IMR-90 (cell line): ENCODE results near the gene MLF2. TPM values are rescaled to one million over a fixed set of nuclear protein-coding genes. Genes with fewer than 3 reads are reported as not detected.

ENCODE experiments used
- ATAC-seq: fragments of 200-7000 bp; cut with Tn5 transposase; 2 replicates; pipeline ENCODE4 v1.9.1; 2020; ENCODE audit warnings: low read depth, mild to moderate bottlenecking, moderate library complexity
- BruUV-seq: library from RNA; stranded (reverse); fragments of 400-500 nt; replicated peaks from 2 replicates; lab custom pipeline; 2021; lab: Mats Ljungman, UMichigan
- CTCF ChIA-PET: fragments of 300-600 bp; formaldehyde crosslinking; extraction: SDS; loops from one replicate; lab custom pipeline; 2021; ENCODE audit warnings: antibody characterized with exemption; lab: Yijun Ruan, JAX
- POLR2A ChIA-PET: fragments of 300-600 bp; sonication (Branson Sonifier 250); formaldehyde crosslinking; loops from one replicate; lab custom pipeline; 2022; ENCODE audit warnings: antibody characterized with exemption; ENCODE audit not compliant: unreplicated experiment; lab: Charles Lee
- DNase-seq: peaks from one replicate; pipeline ENCODE4 v3.0.0; 2013
- H2AFZ ChIP-seq: replicated peaks from 2 replicates; pipeline ENCODE3; 2013; ENCODE audit warnings: low read length, mild to moderate bottlenecking; ENCODE audit not compliant: poor library complexity
- H2AK5ac ChIP-seq: 2 replicates; pipeline ENCODE4 v1.6.1; 2013; ENCODE audit warnings: low read depth, low read length, inconsistent platforms
- H2AK9ac ChIP-seq: replicated peaks from 2 replicates; pipeline ENCODE3; 2013; ENCODE audit warnings: mild to moderate bottlenecking, low read depth, low read length, moderate library complexity; ENCODE audit not compliant: poor library complexity
- H2BK120ac ChIP-seq: 2 replicates; pipeline ENCODE4 v1.6.1; 2013; ENCODE audit warnings: low read depth, low read length, inconsistent platforms
- H2BK15ac ChIP-seq: 3 replicates; pipeline ENCODE4 v1.6.1; 2013; ENCODE audit warnings: low read depth, low read length, inconsistent platforms
- H2BK20ac ChIP-seq: 2 replicates; pipeline ENCODE4 v1.6.1; 2013; ENCODE audit warnings: low read depth, mild to moderate bottlenecking, inconsistent platforms, low read length, moderate library complexity
- H2BK5ac ChIP-seq: 2 replicates; pipeline ENCODE4 v1.6.1; 2013; ENCODE audit warnings: mild to moderate bottlenecking, low read depth, low read length, inconsistent platforms; ENCODE audit not compliant: poor library complexity, severe bottlenecking
- H3K14ac ChIP-seq: replicated peaks from 2 replicates; pipeline ENCODE4 v1.6.1; 2013; ENCODE audit warnings: low read depth, low read length, inconsistent platforms
- H3K18ac ChIP-seq: 2 replicates; pipeline ENCODE4 v1.6.1; 2013; ENCODE audit warnings: low read depth, low read length, control low read depth
- H3K23ac ChIP-seq: 2 replicates; pipeline ENCODE4 v1.6.1; 2013; ENCODE audit warnings: low read depth, low read length, inconsistent platforms
- H3K27ac ChIP-seq: 2 replicates; pipeline ENCODE4 v1.5.1; 2013; ENCODE audit warnings: mild to moderate bottlenecking, control low read depth, low read length; ENCODE audit not compliant: insufficient read depth
- H3K27me3 ChIP-seq: 2 replicates; pipeline ENCODE4 v1.6.1; 2013; ENCODE audit warnings: low read length; ENCODE audit not compliant: control insufficient read depth, insufficient read depth
- H3K36me3 ChIP-seq: 2 replicates; pipeline ENCODE4 v1.6.1; 2013; ENCODE audit warnings: low read length, mixed read lengths; ENCODE audit not compliant: control insufficient read depth, insufficient read depth
- H3K4ac ChIP-seq: 2 replicates; pipeline ENCODE4 v1.6.1; 2013; ENCODE audit warnings: low read depth, low read length, inconsistent platforms
- H3K4me1 ChIP-seq: 2 replicates; pipeline ENCODE4 v1.6.1; 2013; ENCODE audit warnings: low read length, mixed read lengths; ENCODE audit not compliant: control insufficient read depth, insufficient read depth
- H3K4me2 ChIP-seq: 2 replicates; pipeline ENCODE4 v1.6.1; 2013; ENCODE audit warnings: low read depth, mild to moderate bottlenecking, control low read depth, low read length, moderate library complexity
- H3K4me3 ChIP-seq: 2 replicates; pipeline ENCODE4 v1.5.1; 2013; ENCODE audit warnings: low read depth, mild to moderate bottlenecking, control low read depth, low read length, moderate library complexity; ENCODE audit not compliant: insufficient read depth
- H3K56ac ChIP-seq: 2 replicates; pipeline ENCODE4 v1.6.1; 2013; ENCODE audit warnings: low read length, inconsistent platforms; ENCODE audit not compliant: insufficient read depth; ENCODE audit errors: extremely low read depth
- H3K79me1 ChIP-seq, 2 experiments: 2 replicates each; pipeline ENCODE4 v1.6.1; 2013; ENCODE audit warnings: low read length in 2 of 2, inconsistent platforms in 1 of 2, low read depth in 1 of 2
- H3K9ac ChIP-seq: 2 replicates; pipeline ENCODE4 v1.6.1; 2013; ENCODE audit warnings: low read depth, low read length, control low read depth
- H3K9me1 ChIP-seq: 2 replicates; pipeline ENCODE4 v1.6.1; 2013; ENCODE audit warnings: low read length, inconsistent platforms; ENCODE audit not compliant: insufficient read depth
- H3K9me3 ChIP-seq: 2 replicates; pipeline ENCODE4 v1.6.1; 2013; ENCODE audit warnings: low read length; ENCODE audit not compliant: control insufficient read depth, insufficient read depth
- H4K20me1 ChIP-seq: 2 replicates; pipeline ENCODE4 v1.6.1; 2013; ENCODE audit warnings: low read length, inconsistent platforms; ENCODE audit not compliant: insufficient read depth
- H4K5ac ChIP-seq: 2 replicates; pipeline ENCODE4 v1.6.1; 2013; ENCODE audit warnings: mild to moderate bottlenecking, low read depth, low read length, control low read depth
- H4K8ac ChIP-seq, 2 experiments: 2 replicates each; pipeline ENCODE4 v1.6.1; 2013; ENCODE audit warnings: low read depth in 2 of 2, low read length in 2 of 2, control low read depth in 1 of 2, inconsistent platforms in 1 of 2
- H4K91ac ChIP-seq: 2 replicates; pipeline ENCODE4 v1.6.1; 2013; ENCODE audit warnings: low read depth, low read length, inconsistent platforms; ENCODE audit not compliant: insufficient read depth
- BHLHE40 ChIP-seq: fragments of 150-350 bp; IDR thresholded peaks from 2 replicates; pipeline ENCODE4 v1.6.1; 2016; ENCODE audit warnings: mild to moderate bottlenecking, low read depth, low read length
- CEBPB ChIP-seq: IDR thresholded peaks from 2 replicates; pipeline ENCODE4 v1.6.1; 2012; ENCODE audit warnings: low read depth, low read length, improper control_type of control experiment
- CHD1 ChIP-seq: IDR thresholded peaks from 2 replicates; pipeline ENCODE4 v1.6.1; 2012; ENCODE audit warnings: low read depth, low read length, improper control_type of control experiment
- CTCF ChIP-seq: conservative IDR thresholded peaks from 2 replicates; pipeline ENCODE4 v1.5.1; 2012; ENCODE audit warnings: mild to moderate bottlenecking, low read depth, low read length, improper control_type of control experiment
- ELK1 ChIP-seq: fragments of 150-350 bp; IDR thresholded peaks from 2 replicates; pipeline ENCODE4 v1.6.1; 2016; ENCODE audit warnings: low read depth, mild to moderate bottlenecking, low read length, moderate library complexity, borderline replicate concordance
- FOS ChIP-seq: fragments of 150-350 bp; IDR thresholded peaks from 2 replicates; pipeline ENCODE4 v1.6.1; 2016; ENCODE audit warnings: low read depth, low read length
- MAFK ChIP-seq: IDR thresholded peaks from 2 replicates; pipeline ENCODE4 v1.6.1; 2012; ENCODE audit warnings: low read depth, low read length, improper control_type of control experiment
- MAZ ChIP-seq: IDR thresholded peaks from 2 replicates; pipeline ENCODE4 v1.6.1; 2012; ENCODE audit warnings: low read depth, mild to moderate bottlenecking, low read length, improper control_type of control experiment, moderate library complexity, borderline replicate concordance
- NFE2L2 ChIP-seq: fragments of 150-350 bp; IDR thresholded peaks from 2 replicates; pipeline ENCODE4 v1.6.1; 2016; ENCODE audit warnings: low read depth, mild to moderate bottlenecking, low read length
- POLR2A ChIP-seq: IDR thresholded peaks from 2 replicates; pipeline ENCODE4 v1.6.1; 2012; ENCODE audit warnings: mild to moderate bottlenecking, low read depth, low read length
- RAD21 ChIP-seq: IDR thresholded peaks from 2 replicates; pipeline ENCODE4 v1.6.1; 2012; ENCODE audit warnings: low read length, improper control_type of control experiment
- RCOR1 ChIP-seq: IDR thresholded peaks from 2 replicates; pipeline ENCODE4 v1.6.1; 2012; ENCODE audit warnings: mild to moderate bottlenecking, low read length, improper control_type of control experiment; ENCODE audit not compliant: insufficient replicate concordance
- RFX5 ChIP-seq: IDR thresholded peaks from 2 replicates; pipeline ENCODE4 v1.8.0; 2012; ENCODE audit warnings: low read depth, mild to moderate bottlenecking, low read length, moderate library complexity
- SMC3 ChIP-seq: fragments of 150-350 bp; IDR thresholded peaks from 2 replicates; pipeline ENCODE4 v1.6.1; 2016; ENCODE audit warnings: low read depth, mild to moderate bottlenecking, antibody characterized with exemption, low read length, moderate library complexity
- USF2 ChIP-seq: fragments of 150-350 bp; IDR thresholded peaks from 2 replicates; pipeline ENCODE4 v1.6.1; 2017; ENCODE audit warnings: mild to moderate bottlenecking, antibody characterized with exemption, low read length, low read depth
- WGBS, 2 experiments: methylation state at CpG; one replicate each; pipeline versions ENCODE4 v1.1.5 to v1.1.7; 2013; ENCODE audit warnings: missing lambda C conversion rate in 2 of 2; ENCODE audit not compliant: insufficient read length in 1 of 2; ENCODE audit errors: extremely low coverage in 2 of 2; 5-methylcytosine and 5-hydroxymethylcytosine counted together
- dilution Hi-C: fragments of 300-500 bp; cut with HindIII; formaldehyde crosslinking; loops from one replicate; pipeline ENCODE4 v1.14.3; 2018; ENCODE audit warnings: low sequenced_read_pairs; ENCODE audit not compliant: unreplicated experiment
- in situ Hi-C: fragments of 300-500 bp; cut with MboI; formaldehyde crosslinking; loops from 3 replicates; pipeline ENCODE4 v1.14.3; 2019; ENCODE audit warnings: low sequenced_read_pairs, inconsistent platforms, mixed read lengths
- intact Hi-C: fragments of 100-400 bp; cut with micrococcal nuclease; formaldehyde crosslinking; loops from 2 replicates; pipeline ENCODE4 v1.10.0; 2022
- polyA plus RNA-seq, 3 experiments: library from polyadenylated mRNA; depleted of rRNA; stranded (reverse); fragments of >200 nt; gene quantifications; 2 replicates each; pipeline ENCODE4 v1.2.3, GENCODE V29; 2012; ENCODE audit warnings: low replicate concordance in 1 of 3
- total RNA-seq: library from RNA; depleted of rRNA; stranded (reverse); fragments of >200 nt; gene quantifications from 2 replicates; pipeline ENCODE4 v1.2.3, GENCODE V29; 2012

The MLF2 gene
- total and polyA plus RNA-seq, 2 of the 4 experiments (the other 2 are of a cell fraction), result 236 to 403 TPM

- no peak overlapping the region for H2BK20ac ChIP-seq
- H3K4me1 ChIP-seq, result peaks cover 4% of the 10 kb centered on the region; the same call in 1 of the 2 replicates
- no peak overlapping the region for H4K91ac ChIP-seq
- no TSS peak for BruUV-seq
- dilution Hi-C loops (no loop called here), in situ Hi-C loops (no loop called here), intact Hi-C loops (loop anchor here (1.0 kb wide), 3 partner anchors 27 to 163 kb away; partner anchors contain the start of gene MLF2)
- H3K9ac ChIP-seq, result no peak overlapping the region
- 77% methylated on average over 3 of the region's 6 CpGs; no CpG with 5 or more reads in 1 of the 2 experiments for WGBS, 2 experiments
- no peak overlapping the region for H2AK9ac ChIP-seq
- H2AFZ ChIP-seq, result peak overlapping the region; percentile 66
- no peak overlapping the region for H3K4me2 ChIP-seq
- H2BK120ac ChIP-seq, result no peak overlapping the region
- no peak overlapping the region for H3K4ac ChIP-seq
- H3K79me1 ChIP-seq, result no peaks in the 10 kb centered on the region
- H2BK15ac ChIP-seq, result no peak overlapping the region
- H3K27ac ChIP-seq, result no peak overlapping the region
- CTCF ChIA-PET, result interaction anchor here (0.6 to 2.3 kb wide), 2 partner anchors 10 to 26 kb away, joined by 3 to 16 read pairs; partner anchors contain the start of genes CD4 and MLF2
- no peak overlapping the region for H2BK5ac ChIP-seq
- H3K23ac ChIP-seq, result no peak overlapping the region
- H4K8ac ChIP-seq, result no peak overlapping the region; a peak in 1 of 4 replicates
- DNase-seq (no peak), ATAC-seq (no peak)
- no peak overlapping the region for H3K4me3 ChIP-seq
- H3K36me3 ChIP-seq, result no peaks in the 10 kb centered on the region
- POLR2A ChIA-PET, result interaction anchor here (0.6 kb wide), 1 partner anchor 91 kb away, joined by 3 read pairs; the partner anchor contains the start of gene ZNF384
- H3K9me3 ChIP-seq, result no peaks in the 10 kb centered on the region
- H3K27me3 ChIP-seq, result no peaks in the 10 kb centered on the region
- no peak overlapping the region for H3K56ac ChIP-seq
- H3K18ac ChIP-seq, result no peak overlapping the region
- no peak overlapping the region for H2AK5ac ChIP-seq
- H3K14ac ChIP-seq, result no peak overlapping the region
- no peaks in the 10 kb centered on the region for H3K9me1 ChIP-seq
- no peak overlapping the region for H4K5ac ChIP-seq
- TF ChIP-seq RCOR1 (no peak), FOS (no peak), SMC3 (no peak), CEBPB (no peak), RFX5 (no peak), BHLHE40 (no peak), USF2 (no peak), POLR2A (no peak), CHD1 (no peak), MAFK (no peak), CTCF (no peak), ELK1 (no peak), RAD21 (no peak), NFE2L2 (no peak), MAZ (no peak)
- H4K20me1 ChIP-seq, result no peaks in the 10 kb centered on the region
These were observed 26.9 kb upstream of the MLF2 start for GRCh38 chr12:6779708-6780432.
